HUES48 (cell line): ENCODE measurements around the gene BABAM2.

Experiments
- H3K27ac ChIP-seq: one replicate; pipeline ENCODE4 v1.7.0; 2013; ENCODE audit warnings: low read depth, low read length, inconsistent platforms
- H3K27me3 ChIP-seq: 2 replicates; pipeline ENCODE4 v1.6.1; 2013; ENCODE audit warnings: mild to moderate bottlenecking, low read length; ENCODE audit not compliant: control insufficient read depth, insufficient read depth
- H3K36me3 ChIP-seq: 2 replicates; pipeline ENCODE4 v1.6.1; 2013; ENCODE audit warnings: low read length; ENCODE audit not compliant: control insufficient read depth, insufficient read depth
- H3K4me1 ChIP-seq: 2 replicates; pipeline ENCODE4 v1.6.1; 2013; ENCODE audit warnings: mild to moderate bottlenecking, low read length; ENCODE audit not compliant: control insufficient read depth, insufficient read depth
- H3K4me3 ChIP-seq: 2 replicates; pipeline ENCODE4 v1.5.1; 2013; ENCODE audit warnings: mild to moderate bottlenecking, low read depth, low read length
- H3K9ac ChIP-seq: 2 replicates; pipeline ENCODE4 v1.6.1; 2013; ENCODE audit warnings: mild to moderate bottlenecking, low read depth, low read length, moderate library complexity
- H3K9me3 ChIP-seq: 2 replicates; pipeline ENCODE4 v1.6.1; 2013; ENCODE audit warnings: low read length; ENCODE audit not compliant: control insufficient read depth, insufficient read depth

BABAM2 gene

DNA sequence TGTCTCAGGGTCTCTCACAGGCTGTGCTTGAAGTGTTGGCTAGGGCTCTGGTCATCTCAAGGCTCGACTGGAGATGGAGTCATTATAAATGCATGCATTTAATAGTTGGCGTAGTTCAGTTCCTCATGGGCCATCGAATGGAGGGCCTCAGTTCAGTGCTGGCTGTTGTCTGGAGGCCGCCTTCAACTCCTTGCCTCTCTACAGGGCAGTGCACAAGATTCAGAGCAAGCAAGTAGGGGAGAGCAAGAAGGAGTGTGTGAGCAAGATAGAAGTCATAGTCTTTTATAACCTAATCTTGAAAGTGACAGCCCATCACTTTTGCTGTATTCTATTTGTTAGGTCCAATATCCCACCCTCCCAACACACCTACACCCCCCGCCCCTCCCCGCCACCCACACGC, 137.5 kb downstream of the BABAM2 start:
- H3K4me3 ChIP-seq, result no peak overlapping the region
- H3K9me3 ChIP-seq, result no peaks in the 10 kb centered on the region
- H3K27ac ChIP-seq, result no peak overlapping the region

DNA sequence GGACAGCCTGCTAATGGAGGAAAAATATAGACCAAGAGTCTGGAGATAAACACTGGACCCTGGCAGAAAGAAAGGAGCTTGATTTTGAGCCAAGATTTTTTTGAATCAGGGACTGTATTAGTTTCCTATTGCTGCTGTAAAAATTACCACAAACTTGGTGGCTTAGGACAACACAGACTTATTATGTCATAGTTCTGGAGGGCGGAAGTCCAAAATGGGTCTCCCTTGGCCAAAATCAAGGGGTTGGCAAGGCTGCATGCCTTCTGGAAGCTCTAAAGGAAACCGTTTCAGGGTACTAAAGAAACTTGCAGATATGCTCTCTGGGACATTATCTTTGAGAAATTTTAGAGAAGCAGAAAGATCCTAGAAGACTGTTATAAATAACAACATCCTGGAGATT, 140.1 kb downstream of the BABAM2 start:
- Histone ChIP-seq H3K9me3 (no peaks in the 10 kb centered on the region), H3K4me1 (peaks cover 5% of the 10 kb centered on the region; the same call in 1 of the 2 replicates), H3K9ac (no peak overlapping the region), H3K4me3 (no peak overlapping the region), H3K36me3 (no peaks in the 10 kb centered on the region), H3K27me3 (no peaks in the 10 kb centered on the region), H3K27ac (no peak overlapping the region)

More for the DNA sequence above, 137.5 kb downstream of the BABAM2 start:
- no peaks in the 10 kb centered on the region for H3K36me3 ChIP-seq
- H3K9ac ChIP-seq, result no peak overlapping the region
- H3K27me3 ChIP-seq, result no peaks in the 10 kb centered on the region
- no peaks in the 10 kb centered on the region for H3K4me1 ChIP-seq

- Histone ChIP-seq H3K27me3 (no peaks in the 10 kb centered on the region), H3K4me1 (peaks cover 17% of the 10 kb centered on the region; the same call in 1 of the 2 replicates), H3K36me3 (no peaks in the 10 kb centered on the region), H3K9me3 (no peaks in the 10 kb centered on the region), H3K27ac (no peak overlapping the region), H3K4me3 (no peak overlapping the region), H3K9ac (no peak overlapping the region)
These were observed 142.3 kb downstream of the BABAM2 start for GRCh38 chr2:28032816-28033215.

- peaks cover 17% of the 10 kb centered on the region; the same call in 1 of the 2 replicates for H3K4me1 ChIP-seq
- H3K27ac ChIP-seq, result no peak overlapping the region
- no peak overlapping the region for H3K4me3 ChIP-seq
- no peaks in the 10 kb centered on the region for H3K36me3 ChIP-seq
- H3K9me3 ChIP-seq, result no peaks in the 10 kb centered on the region
- no peaks in the 10 kb centered on the region for H3K27me3 ChIP-seq
- no peak overlapping the region for H3K9ac ChIP-seq
These were observed 144.2 kb downstream of the BABAM2 start for GRCh38 chr2:28034696-28035095.

- Histone ChIP-seq H3K4me3 (no peak overlapping the region), H3K4me1 (peaks cover 17% of the 10 kb centered on the region; the same call in 1 of the 2 replicates), H3K9me3 (no peaks in the 10 kb centered on the region)
These were observed 144.7 kb downstream of the BABAM2 start for GRCh38 chr2:28035163-28035690.

GRCh38 chr2:28035816-28036215, 145.3 kb downstream of the BABAM2 start:
- no peaks in the 10 kb centered on the region for H3K9me3 ChIP-seq
- H3K27ac ChIP-seq, result no peak overlapping the region
- H3K27me3 ChIP-seq, result no peaks in the 10 kb centered on the region
- peaks cover 17% of the 10 kb centered on the region; the same call in 1 of the 2 replicates for H3K4me1 ChIP-seq
- no peak overlapping the region for H3K4me3 ChIP-seq
- H3K9ac ChIP-seq, result no peak overlapping the region
- H3K36me3 ChIP-seq, result no peaks in the 10 kb centered on the region

More at GRCh38 chr2:28035163-28035690, 144.7 kb downstream of the BABAM2 start:
- Histone ChIP-seq H3K27ac (no peak overlapping the region), H3K9ac (no peak overlapping the region), H3K27me3 (no peaks in the 10 kb centered on the region), H3K36me3 (no peaks in the 10 kb centered on the region)

GRCh38 chr2:28036307-28036706, 145.8 kb downstream of the BABAM2 start:
- Histone ChIP-seq H3K27me3 (no peaks in the 10 kb centered on the region), H3K4me3 (no peak overlapping the region), H3K36me3 (no peaks in the 10 kb centered on the region), H3K9ac (no peak overlapping the region), H3K4me1 (peaks cover 17% of the 10 kb centered on the region; the same call in 1 of the 2 replicates), H3K27ac (no peak overlapping the region), H3K9me3 (no peaks in the 10 kb centered on the region)

GRCh38 chr2:28038722-28039121, 148.2 kb downstream of the BABAM2 start:
- Histone ChIP-seq H3K36me3 (no peaks in the 10 kb centered on the region), H3K27ac (no peak overlapping the region), H3K4me1 (peaks cover 17% of the 10 kb centered on the region; the same call in 1 of the 2 replicates), H3K9ac (no peak overlapping the region), H3K27me3 (no peaks in the 10 kb centered on the region), H3K9me3 (no peaks in the 10 kb centered on the region), H3K4me3 (no peak overlapping the region)

DNA sequence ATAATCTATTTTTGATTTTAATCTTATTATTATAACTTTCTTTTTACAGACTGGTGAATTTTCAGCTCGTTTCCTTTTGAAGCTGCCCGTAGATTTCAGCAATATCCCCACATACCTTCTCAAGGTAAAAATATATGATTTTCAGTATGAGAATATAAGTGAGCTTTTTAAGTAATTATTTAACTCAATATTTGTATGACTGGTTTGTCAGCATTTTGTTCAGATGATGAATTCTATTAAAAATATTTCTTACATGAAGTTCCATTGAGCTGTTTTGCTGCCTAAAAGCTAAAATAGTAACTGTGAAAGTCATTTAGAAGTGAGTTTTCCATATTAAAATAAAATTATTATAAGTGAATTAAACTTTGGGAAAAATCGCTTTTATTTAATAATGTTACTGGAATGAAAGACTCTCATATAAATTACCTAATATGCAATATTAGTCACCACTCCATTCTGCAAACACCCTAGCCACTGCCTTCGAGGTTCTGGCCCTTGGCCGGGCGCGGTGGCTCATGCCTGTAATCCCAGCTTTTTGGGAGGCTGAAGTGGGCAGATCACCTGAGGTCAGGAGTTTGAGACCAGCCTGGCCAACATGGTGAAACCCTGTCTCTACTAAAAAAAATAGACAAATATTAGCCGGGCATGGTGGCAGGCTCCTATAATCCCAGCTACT, 155.3 kb downstream of the BABAM2 start:
- H3K27ac ChIP-seq, result no peak overlapping the region
- no peak overlapping the region for H3K9ac ChIP-seq
- no peak overlapping the region for H3K4me3 ChIP-seq
- H3K36me3 ChIP-seq, result no peaks in the 10 kb centered on the region
- H3K27me3 ChIP-seq, result no peaks in the 10 kb centered on the region
- H3K4me1 ChIP-seq, result peaks cover 10% of the 10 kb centered on the region; the same call in 1 of the 2 replicates
- H3K9me3 ChIP-seq, result no peaks in the 10 kb centered on the region

GRCh38 chr2:28046921-28047320, 156.4 kb downstream of the BABAM2 start:
- H3K9me3 ChIP-seq, result no peaks in the 10 kb centered on the region
- H3K27me3 ChIP-seq, result no peaks in the 10 kb centered on the region
- no peaks in the 10 kb centered on the region for H3K36me3 ChIP-seq
- H3K4me3 ChIP-seq, result no peak overlapping the region
- no peak overlapping the region for H3K27ac ChIP-seq
- H3K4me1 ChIP-seq, result peaks cover 10% of the 10 kb centered on the region; the same call in 1 of the 2 replicates
- H3K9ac ChIP-seq, result no peak overlapping the region

DNA sequence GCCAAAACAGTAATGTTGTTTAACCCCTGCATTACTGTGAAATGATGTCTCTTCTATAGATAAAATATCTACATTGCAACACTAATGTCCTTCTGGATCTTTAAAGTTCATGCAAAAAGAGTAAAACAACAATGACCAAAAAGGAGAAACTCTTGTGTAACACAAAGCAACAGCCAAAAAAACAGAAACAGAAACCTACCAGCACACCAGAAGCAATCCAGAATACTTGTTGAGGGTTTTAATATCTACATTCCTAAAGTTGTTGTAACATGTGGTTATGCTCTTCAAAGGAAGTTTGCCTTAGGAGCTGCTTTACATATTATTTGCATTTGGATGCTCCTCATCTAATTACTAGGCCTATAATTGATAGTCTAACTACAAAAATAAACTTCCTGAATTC, 157.2 kb downstream of the BABAM2 start:
- no peaks in the 10 kb centered on the region for H3K36me3 ChIP-seq
- peaks cover 10% of the 10 kb centered on the region; the same call in 1 of the 2 replicates for H3K4me1 ChIP-seq
- no peak overlapping the region for H3K27ac ChIP-seq
- H3K9me3 ChIP-seq, result no peaks in the 10 kb centered on the region
- no peaks in the 10 kb centered on the region for H3K27me3 ChIP-seq
- H3K4me3 ChIP-seq, result no peak overlapping the region
- no peak overlapping the region for H3K9ac ChIP-seq
